A549 (cell line): ENCODE measurements around the gene TEKT5. TPM values are rescaled to one million over a fixed set of nuclear protein-coding genes. Genes with fewer than 3 reads are reported as not detected.

Source experiments
- ATAC-seq, 2 experiments: fragments of 200-7000 bp in 1 of 2; fragments of >200 bp in 1 of 2; cut with Nextera tagmentation in 1 of 2; cut with Tn5 transposase in 1 of 2; 3 replicates each; pipeline versions ENCODE4 v1.8.0 to v1.9.1; 2018 to 2020; ENCODE audit warnings: mild to moderate bottlenecking in 1 of 2, moderate library complexity in 1 of 2
- CTCF ChIA-PET: fragments of 300-600 bp; sonication (Branson Sonifier 250); formaldehyde crosslinking; extraction: SDS; loops from one replicate; lab custom pipeline; 2021; ENCODE audit warnings: antibody characterized with exemption, inconsistent platforms; lab: Yijun Ruan, JAX
- POLR2A ChIA-PET: fragments of 350-600 bp; formaldehyde crosslinking; extraction: SDS; loops from one replicate; lab custom pipeline; 2021; ENCODE audit warnings: antibody characterized with exemption, inconsistent platforms; lab: Yijun Ruan, JAX
- DNase-seq, 2 experiments: peaks; one replicate each; pipeline versions ENCODE4 v3.0.0 to v3.0.0-alpha.2; 2011 to 2016; ENCODE audit warnings: low read depth in 1 of 2, low spot score in 1 of 2
- FAIRE-seq: peaks from 2 replicates; lab custom pipeline; 2011; peaks lifted over from hg19 to GRCh38; lab: Jason Lieb, UNC
- H3K27ac ChIP-seq, 2 experiments: fragments of >200 bp; sonication (Bioruptor Twin); formaldehyde crosslinking; 3 replicates each; pipeline ENCODE4 v1.5.1; 2016 to 2017
- H3K4me1 ChIP-seq: fragments of >200 bp; sonication (Bioruptor Twin); formaldehyde crosslinking; 3 replicates; pipeline ENCODE4 v1.6.1; 2016
- H3K4me2 ChIP-seq: fragments of >200 bp; sonication (Bioruptor Twin); formaldehyde crosslinking; 3 replicates; pipeline ENCODE4 v1.6.1; 2016
- H3K4me3 ChIP-seq: fragments of >200 bp; sonication (Bioruptor Twin); formaldehyde crosslinking; 3 replicates; pipeline ENCODE4 v1.5.1; 2016
- H3K9me3 ChIP-seq: fragments of >200 bp; sonication (Bioruptor Twin); formaldehyde crosslinking; 3 replicates; pipeline ENCODE4 v1.6.1; 2016
- CBX2 ChIP-seq: fragments of 200-600 bp; sonication (generic); IDR thresholded peaks from 2 replicates; pipeline ENCODE4 v1.6.1; 2016; ENCODE audit warnings: low read depth, mild to moderate bottlenecking, borderline replicate concordance
- CHD2 ChIP-seq: fragments of 150-350 bp; IDR thresholded peaks from 2 replicates; pipeline ENCODE4 v1.6.1; 2014; ENCODE audit warnings: low read length; ENCODE audit not compliant: partially characterized antibody
- ESRRA ChIP-seq: fragments of 150-350 bp; IDR thresholded peaks from 2 replicates; pipeline ENCODE4 v1.6.1; 2014; ENCODE audit warnings: mild to moderate bottlenecking, low read length, borderline replicate concordance
- FOXS1 ChIP-seq: fragments of 250-450 bp; sonication (Bioruptor Pico); IDR thresholded peaks from 2 replicates; pipeline ENCODE4 v1.5.0; 2020; ENCODE audit warnings: mild to moderate bottlenecking, moderate library complexity
- GATA3 ChIP-seq: IDR thresholded peaks from 2 replicates; pipeline ENCODE4 v1.6.1; 2012; ENCODE audit warnings: borderline replicate concordance
- KDM5A ChIP-seq: fragments of 200-600 bp; sonication (generic); IDR thresholded peaks from 2 replicates; pipeline ENCODE4 v1.6.1; 2016; ENCODE audit warnings: antibody characterized with exemption, mild to moderate bottlenecking
- SMC3 ChIP-seq: fragments of >200 bp; sonication (Bioruptor Twin); formaldehyde crosslinking; IDR thresholded peaks from 3 replicates; pipeline ENCODE4 v1.6.1; 2018; ENCODE audit warnings: inconsistent platforms
- ZSCAN20 ChIP-seq: fragments of 250-450 bp; sonication (Bioruptor Pico); IDR thresholded peaks from 2 replicates; pipeline ENCODE4 v1.8.0; 2022; ENCODE audit warnings: mild to moderate bottlenecking, moderate library complexity
- WGBS: methylation state at CpG from one replicate; pipeline ENCODE4 v1.1.6; 2017; ENCODE audit errors: missing lambda C conversion rate; 5-methylcytosine and 5-hydroxymethylcytosine counted together
- polyA plus RNA-seq, 4 experiments: library from polyadenylated mRNA; depleted of rRNA in 3 of 4; stranded (reverse); fragments of >200 nt; fragmentation: RNase III in 1 of 4; extraction: RNeasy Plus Mini Kit Qiagen cat#74134 plus additional on column Dnase treatment in 1 of 4; gene quantifications; 2 replicates in 3 of 4; 3 replicates in 1 of 4; pipeline ENCODE4 v1.2.3, GENCODE V29; 2011 to 2017
- small RNA-seq, 6 experiments: library from RNA; depleted of rRNA; stranded (forward); fragments of <200 nt; gene quantifications; one replicate each; pipeline ENCODE3, GENCODE V24; 2012
- TF ChIP-seq, protein P1 (sequence below): fragments of 200-600 bp; sonication (generic); IDR thresholded peaks from 2 replicates; pipeline ENCODE4 v1.6.1; 2016; ENCODE audit warnings: antibody characterized with exemption, mild to moderate bottlenecking, moderate library complexity
- TF ChIP-seq, protein P2 (sequence below): IDR thresholded peaks from 2 replicates; pipeline ENCODE4 v1.6.1; 2012; ENCODE audit warnings: low read depth, borderline replicate concordance
- TF ChIP-seq, protein P3 (sequence below): fragments of 250-450 bp; sonication (Bioruptor Pico); IDR thresholded peaks from 2 replicates; pipeline ENCODE4 v1.5.0; 2021; ENCODE audit warnings: mild to moderate bottlenecking, moderate library complexity, borderline replicate concordance

The TEKT5 gene
- polyA plus RNA-seq, 2 of the 4 experiments (the other 2 are of a cell fraction), result 0.14 TPM; not detected in 1

DNA sequence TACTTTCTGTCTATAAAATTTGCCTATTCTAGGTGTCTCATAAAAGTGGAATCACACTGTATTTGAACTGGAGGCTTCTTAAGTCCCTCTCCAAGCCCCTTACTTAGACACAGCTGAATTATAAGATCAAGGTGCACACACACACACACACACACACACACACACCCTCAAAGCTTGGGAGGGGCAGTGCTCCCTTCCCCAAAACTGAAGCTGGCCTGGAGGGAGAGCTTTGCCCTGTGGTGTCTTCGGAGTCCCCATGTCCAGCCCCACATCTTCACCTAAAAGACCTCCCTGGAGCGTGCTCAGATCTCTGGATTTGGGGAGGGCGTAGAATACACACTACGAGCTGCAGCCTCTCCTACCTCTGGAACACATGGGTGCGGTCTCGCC is 115.2 kb downstream of the TEKT5 start (continued):
- TF ChIP-seq, protein P1, sequence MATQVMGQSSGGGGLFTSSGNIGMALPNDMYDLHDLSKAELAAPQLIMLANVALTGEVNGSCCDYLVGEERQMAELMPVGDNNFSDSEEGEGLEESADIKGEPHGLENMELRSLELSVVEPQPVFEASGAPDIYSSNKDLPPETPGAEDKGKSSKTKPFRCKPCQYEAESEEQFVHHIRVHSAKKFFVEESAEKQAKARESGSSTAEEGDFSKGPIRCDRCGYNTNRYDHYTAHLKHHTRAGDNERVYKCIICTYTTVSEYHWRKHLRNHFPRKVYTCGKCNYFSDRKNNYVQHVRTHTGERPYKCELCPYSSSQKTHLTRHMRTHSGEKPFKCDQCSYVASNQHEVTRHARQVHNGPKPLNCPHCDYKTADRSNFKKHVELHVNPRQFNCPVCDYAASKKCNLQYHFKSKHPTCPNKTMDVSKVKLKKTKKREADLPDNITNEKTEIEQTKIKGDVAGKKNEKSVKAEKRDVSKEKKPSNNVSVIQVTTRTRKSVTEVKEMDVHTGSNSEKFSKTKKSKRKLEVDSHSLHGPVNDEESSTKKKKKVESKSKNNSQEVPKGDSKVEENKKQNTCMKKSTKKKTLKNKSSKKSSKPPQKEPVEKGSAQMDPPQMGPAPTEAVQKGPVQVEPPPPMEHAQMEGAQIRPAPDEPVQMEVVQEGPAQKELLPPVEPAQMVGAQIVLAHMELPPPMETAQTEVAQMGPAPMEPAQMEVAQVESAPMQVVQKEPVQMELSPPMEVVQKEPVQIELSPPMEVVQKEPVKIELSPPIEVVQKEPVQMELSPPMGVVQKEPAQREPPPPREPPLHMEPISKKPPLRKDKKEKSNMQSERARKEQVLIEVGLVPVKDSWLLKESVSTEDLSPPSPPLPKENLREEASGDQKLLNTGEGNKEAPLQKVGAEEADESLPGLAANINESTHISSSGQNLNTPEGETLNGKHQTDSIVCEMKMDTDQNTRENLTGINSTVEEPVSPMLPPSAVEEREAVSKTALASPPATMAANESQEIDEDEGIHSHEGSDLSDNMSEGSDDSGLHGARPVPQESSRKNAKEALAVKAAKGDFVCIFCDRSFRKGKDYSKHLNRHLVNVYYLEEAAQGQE, result no peak
- no peak for TF ChIP-seq ZSCAN20 (CRISPR knock-in tag)
- TF ChIP-seq GATA3, result no peak
- TF ChIP-seq, all 56 proteins: peak for 0

DNA sequence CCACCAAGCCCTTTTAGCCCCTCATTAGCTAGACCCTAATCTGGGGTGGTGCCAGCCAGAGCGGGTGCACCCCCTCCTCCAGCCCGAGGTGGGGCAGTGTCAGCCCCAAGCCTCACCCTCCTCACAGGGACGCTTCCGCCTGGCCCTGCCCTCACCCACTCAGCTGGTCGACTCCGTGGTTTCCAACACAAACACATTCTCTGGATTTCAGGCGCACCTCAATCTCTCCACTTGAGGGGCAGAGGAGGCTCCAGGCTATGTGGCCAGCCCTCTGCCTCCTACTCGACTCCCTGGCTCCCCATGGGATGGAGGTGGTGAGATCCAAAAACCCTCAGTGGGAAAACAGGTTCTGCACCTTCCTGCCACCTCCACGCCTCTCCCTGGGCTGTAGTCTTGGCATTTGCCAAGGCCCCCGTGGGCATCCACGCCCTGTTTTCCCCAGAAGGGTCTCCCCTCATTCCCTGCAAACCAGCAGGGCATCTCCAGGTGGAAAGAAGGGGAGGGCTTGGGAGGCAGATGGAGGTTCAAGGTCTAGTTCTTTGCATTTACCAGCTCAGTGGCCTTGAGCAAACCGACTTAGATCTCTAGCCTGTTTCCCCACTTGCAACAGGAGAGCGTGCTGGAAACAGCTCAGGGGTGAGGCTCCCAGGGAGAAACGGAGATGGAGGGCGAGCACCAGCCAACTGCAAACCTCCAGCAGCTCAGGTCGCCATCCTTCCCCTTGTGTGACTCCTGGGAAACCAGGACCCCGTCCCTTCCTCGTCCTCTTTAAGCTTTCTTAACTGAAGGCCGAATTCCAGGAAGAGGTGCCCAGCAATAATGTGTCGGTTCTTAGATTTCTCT is 116.0 kb downstream of the TEKT5 start:
- Histone ChIP-seq H3K4me1 (0 out of 3 replicates have a peak, but pooled peaks cover 8% of the 10 kb centered on the region), H3K4me3 (no peak overlapping the region), H3K27ac (no peak overlapping the region), H3K4me2 (peak overlapping the region; percentile 88; the same call in 1 of the 3 replicates), H3K9me3 (no peaks in the 10 kb centered on the region)
- TF ChIP-seq, protein P2, sequence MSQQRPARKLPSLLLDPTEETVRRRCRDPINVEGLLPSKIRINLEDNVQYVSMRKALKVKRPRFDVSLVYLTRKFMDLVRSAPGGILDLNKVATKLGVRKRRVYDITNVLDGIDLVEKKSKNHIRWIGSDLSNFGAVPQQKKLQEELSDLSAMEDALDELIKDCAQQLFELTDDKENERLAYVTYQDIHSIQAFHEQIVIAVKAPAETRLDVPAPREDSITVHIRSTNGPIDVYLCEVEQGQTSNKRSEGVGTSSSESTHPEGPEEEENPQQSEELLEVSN, result no peak
- TF ChIP-seq FOXS1 (CRISPR knock-in tag), result no peak
- no peak for TF ChIP-seq SMC3
- no peak for TF ChIP-seq ESRRA
- TF ChIP-seq CBX2, result no peak
- no peak for TF ChIP-seq CHD2
- no peak for TF ChIP-seq ZSCAN20 (CRISPR knock-in tag)
- TF ChIP-seq, protein P3, sequence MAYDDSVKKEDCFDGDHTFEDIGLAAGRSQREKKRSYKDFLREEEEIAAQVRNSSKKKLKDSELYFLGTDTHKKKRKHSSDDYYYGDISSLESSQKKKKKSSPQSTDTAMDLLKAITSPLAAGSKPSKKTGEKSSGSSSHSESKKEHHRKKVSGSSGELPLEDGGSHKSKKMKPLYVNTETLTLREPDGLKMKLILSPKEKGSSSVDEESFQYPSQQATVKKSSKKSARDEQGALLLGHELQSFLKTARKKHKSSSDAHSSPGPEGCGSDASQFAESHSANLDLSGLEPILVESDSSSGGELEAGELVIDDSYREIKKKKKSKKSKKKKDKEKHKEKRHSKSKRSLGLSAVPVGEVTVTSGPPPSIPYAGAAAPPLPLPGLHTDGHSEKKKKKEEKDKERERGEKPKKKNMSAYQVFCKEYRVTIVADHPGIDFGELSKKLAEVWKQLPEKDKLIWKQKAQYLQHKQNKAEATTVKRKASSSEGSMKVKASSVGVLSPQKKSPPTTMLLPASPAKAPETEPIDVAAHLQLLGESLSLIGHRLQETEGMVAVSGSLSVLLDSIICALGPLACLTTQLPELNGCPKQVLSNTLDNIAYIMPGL (CRISPR knock-in tag), result no peak
- TF ChIP-seq KDM5A, result no peak
- POLR2A ChIA-PET, result no interaction called here
- FAIRE-seq (no peak), DNase-seq (no peak), ATAC-seq (no peak)
- WGBS, result 87% methylated on average over 18 of the region's 20 CpGs
- CTCF ChIA-PET, result interaction anchor here (1.1 to 2.3 kb wide), 9 partner anchors 9 to 340 kb away, joined by 4 to 15 read pairs (median 6); no protein-coding TSS in a partner anchor

Small RNAs within 50 kb of the gene (small RNA-seq; reads per million reads assigned to genes)
- gene MTND4LP24, result 0 reads per million in 6 experiments
- 0 reads per million in 6 experiments for gene MTND6P33

Other genes starting within 250 kb of the TEKT5 start
- gene EMP2, start 114.3 kb downstream of the TEKT5 start, polyA plus RNA-seq (2011; rRNA removed), result 21.4 and 26.5 TPM in 2 replicates
- gene EMP2, start 114.3 kb downstream of the TEKT5 start, polyA plus RNA-seq (2017; fragmentation: RNase III; extraction: RNeasy Plus Mini Kit Qiagen cat#74134 plus additional on column Dnase treatment), result 13.4 to 14.7 TPM (median 14.2 TPM) in 3 replicates
- gene NUBP1, start 48.9 kb upstream of the TEKT5 start, polyA plus RNA-seq (2011; rRNA removed), result 33.9 and 34.1 TPM in 2 replicates
- gene NUBP1, start 48.9 kb upstream of the TEKT5 start, polyA plus RNA-seq (2017; fragmentation: RNase III; extraction: RNeasy Plus Mini Kit Qiagen cat#74134 plus additional on column Dnase treatment), result 49.9 to 56.0 TPM (median 53.4 TPM) in 3 replicates
- gene TVP23A, start 123.9 kb upstream of the TEKT5 start, polyA plus RNA-seq (2011; rRNA removed), result not detected in 2 replicates
- 0.03 to 0.04 TPM (median 0.04 TPM) in 3 replicates for gene TVP23A, start 123.9 kb upstream of the TEKT5 start, polyA plus RNA-seq (2017; fragmentation: RNase III; extraction: RNeasy Plus Mini Kit Qiagen cat#74134 plus additional on column Dnase treatment)
- gene CIITA, start 182.3 kb upstream of the TEKT5 start, polyA plus RNA-seq (2011; rRNA removed), result not detected in 2 replicates
- gene CIITA, start 182.3 kb upstream of the TEKT5 start, polyA plus RNA-seq (2017; fragmentation: RNase III; extraction: RNeasy Plus Mini Kit Qiagen cat#74134 plus additional on column Dnase treatment), result 0.06 to 0.07 TPM in 2 of 3 replicates, not detected in the other
- 22.0 and 27.1 TPM in 2 replicates for gene DEXI, start 247.5 kb upstream of the TEKT5 start, polyA plus RNA-seq (2011; rRNA removed)
- 31.9 to 34.0 TPM (median 33.0 TPM) in 3 replicates for gene DEXI, start 247.5 kb upstream of the TEKT5 start, polyA plus RNA-seq (2017; fragmentation: RNase III; extraction: RNeasy Plus Mini Kit Qiagen cat#74134 plus additional on column Dnase treatment)
- 10.4 and 10.6 TPM in 2 replicates for gene CLEC16A, start 249.6 kb upstream of the TEKT5 start, polyA plus RNA-seq (2011; rRNA removed)
- 8.3 to 8.5 TPM (median 8.4 TPM) in 3 replicates for gene CLEC16A, start 249.6 kb upstream of the TEKT5 start, polyA plus RNA-seq (2017; fragmentation: RNase III; extraction: RNeasy Plus Mini Kit Qiagen cat#74134 plus additional on column Dnase treatment)